GM12873 (cell line): Measurements from ENCODE around the gene RGS12.

Source experiments
- TF ChIP-seq, protein P1 (sequence below): IDR thresholded peaks from 2 replicates; pipeline ENCODE4 v1.5.1; 2012; ENCODE audit warnings: low read depth, mild to moderate bottlenecking, moderate library complexity, low read length, control low read depth; ENCODE audit not compliant: insufficient read depth; ENCODE audit errors: missing control alignments

The RGS12 gene

DNA sequence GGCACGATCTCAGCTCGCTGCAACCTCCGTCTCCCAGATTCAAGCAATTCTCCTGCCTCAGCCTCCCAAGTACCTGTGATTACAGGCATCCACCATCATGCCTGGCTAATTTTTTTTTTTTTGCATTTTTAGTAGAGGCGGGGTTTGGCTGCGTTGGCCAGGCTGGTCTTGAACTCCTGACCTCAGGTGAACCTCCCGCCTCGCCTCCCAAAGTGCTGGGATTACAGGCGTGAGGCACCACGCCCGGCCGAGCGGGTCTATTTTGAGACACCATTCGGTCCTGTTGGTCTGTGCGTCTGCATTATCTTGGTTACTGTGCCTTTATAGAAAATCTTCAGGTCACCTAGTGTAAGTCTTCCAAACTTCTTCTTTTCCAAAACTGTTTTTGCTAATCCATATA is 21.7 kb upstream of the RGS12 start:
- TF ChIP-seq, protein P1, sequence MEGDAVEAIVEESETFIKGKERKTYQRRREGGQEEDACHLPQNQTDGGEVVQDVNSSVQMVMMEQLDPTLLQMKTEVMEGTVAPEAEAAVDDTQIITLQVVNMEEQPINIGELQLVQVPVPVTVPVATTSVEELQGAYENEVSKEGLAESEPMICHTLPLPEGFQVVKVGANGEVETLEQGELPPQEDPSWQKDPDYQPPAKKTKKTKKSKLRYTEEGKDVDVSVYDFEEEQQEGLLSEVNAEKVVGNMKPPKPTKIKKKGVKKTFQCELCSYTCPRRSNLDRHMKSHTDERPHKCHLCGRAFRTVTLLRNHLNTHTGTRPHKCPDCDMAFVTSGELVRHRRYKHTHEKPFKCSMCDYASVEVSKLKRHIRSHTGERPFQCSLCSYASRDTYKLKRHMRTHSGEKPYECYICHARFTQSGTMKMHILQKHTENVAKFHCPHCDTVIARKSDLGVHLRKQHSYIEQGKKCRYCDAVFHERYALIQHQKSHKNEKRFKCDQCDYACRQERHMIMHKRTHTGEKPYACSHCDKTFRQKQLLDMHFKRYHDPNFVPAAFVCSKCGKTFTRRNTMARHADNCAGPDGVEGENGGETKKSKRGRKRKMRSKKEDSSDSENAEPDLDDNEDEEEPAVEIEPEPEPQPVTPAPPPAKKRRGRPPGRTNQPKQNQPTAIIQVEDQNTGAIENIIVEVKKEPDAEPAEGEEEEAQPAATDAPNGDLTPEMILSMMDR, result no peak

GRCh38 chr4:3276986-3277385 is 15.8 kb upstream of the RGS12 start:
- TF ChIP-seq, protein P1, result no peak

- TF ChIP-seq, protein P1, result no peak
These were observed 12.4 kb upstream of the RGS12 start for GRCh38 chr4:3280466-3280865.

DNA sequence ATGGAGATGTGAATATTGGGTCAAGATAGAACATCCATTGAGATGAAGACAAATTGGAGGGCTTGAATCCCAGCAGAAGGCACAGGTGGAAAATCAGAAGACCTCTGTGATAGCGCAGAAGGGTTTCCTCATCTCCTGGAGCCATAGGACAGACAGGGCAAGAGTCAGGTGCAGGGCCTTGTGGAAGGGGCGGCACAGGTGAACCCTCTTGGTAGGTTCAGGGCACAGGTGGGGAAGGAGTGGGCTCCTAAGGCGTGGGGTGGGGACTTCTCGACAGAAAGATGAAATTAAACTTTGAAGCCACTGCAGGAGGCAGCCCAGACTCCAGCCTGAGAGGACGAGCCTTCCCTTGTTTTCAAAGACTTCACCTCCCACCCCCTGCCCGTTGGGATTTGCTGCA is 9.3 kb upstream of the RGS12 start:
- TF ChIP-seq, protein P1, result no peak

DNA sequence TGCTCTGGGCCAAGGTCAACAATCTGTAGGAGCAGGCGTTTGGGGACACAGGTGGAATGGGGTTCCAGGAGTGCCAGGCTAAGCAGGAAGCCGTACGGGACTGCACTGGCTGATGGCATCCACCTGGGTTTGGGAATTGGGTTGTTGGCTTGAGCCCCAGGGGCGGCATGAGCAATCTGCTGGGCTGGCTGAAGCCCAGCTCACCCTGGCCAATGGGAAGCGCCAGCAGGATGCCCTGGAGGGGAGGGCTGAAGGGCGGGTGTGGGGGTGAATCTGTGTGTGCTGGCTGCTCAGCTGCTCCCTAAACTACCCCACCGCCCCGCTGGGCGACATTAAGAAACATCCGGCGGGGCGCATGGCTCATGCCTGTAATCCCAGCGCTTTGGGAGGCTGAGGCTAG is 8.9 kb upstream of the RGS12 start:
- TF ChIP-seq, protein P1, result no peak

DNA sequence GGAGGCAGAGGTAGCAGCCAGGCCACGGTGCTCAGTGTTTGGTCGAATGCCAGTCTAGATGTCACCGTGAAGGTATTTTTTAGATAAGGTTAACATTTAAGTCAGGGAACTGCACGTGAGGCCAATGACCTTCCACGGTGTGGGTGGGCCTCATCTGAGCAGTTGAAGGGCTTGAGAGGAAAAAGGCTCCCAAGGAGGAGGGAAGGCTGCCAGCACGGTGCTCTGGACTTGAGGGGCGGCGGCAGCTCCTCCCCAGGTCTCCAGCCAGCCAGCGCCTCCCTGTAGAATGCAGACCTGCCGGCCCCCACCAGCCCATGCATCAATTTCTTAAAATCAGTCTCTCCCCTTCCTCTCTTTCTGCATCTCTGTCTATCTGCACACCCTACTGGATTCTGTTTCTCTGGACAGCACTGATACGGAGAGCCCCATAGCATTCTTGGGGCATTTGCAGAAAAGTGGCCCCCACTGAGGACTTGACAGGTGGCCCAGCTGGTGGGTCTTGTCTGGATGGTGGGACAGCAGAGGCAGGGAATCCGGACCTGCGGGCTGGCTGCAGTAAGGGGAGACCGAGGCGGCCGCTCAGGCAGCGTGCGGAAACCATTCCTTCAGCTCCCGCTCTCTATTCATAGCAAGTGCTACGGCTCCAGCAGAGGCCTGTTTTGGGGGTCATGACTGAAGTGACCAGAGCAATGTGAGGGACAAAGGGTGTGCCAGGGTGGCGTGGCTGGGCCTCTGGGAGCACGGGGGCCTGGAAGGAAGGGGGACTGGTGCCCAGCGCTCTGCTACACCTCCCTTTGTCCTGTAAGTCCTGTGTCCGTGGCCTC is 7.9 kb upstream of the RGS12 start:
- TF ChIP-seq, protein P1, result no peak

GRCh38 chr4:3285558-3286334 is 7.1 kb upstream of the RGS12 start:
- TF ChIP-seq, protein P1, result no peak
